Prostate gland (tissue), 2 donors: ENCODE data around the gene CHCHD1.
"Not testable (repeated sequence)": the region's sequence is repeated elsewhere in the genome, so short reads cannot be mapped to it uniquely, and the experiment has no call there.

Source experiments
- CTCF ChIP-seq, 4 experiments: fragments of 200-600 bp in 2 of 4; fragments of 450-650 bp in 2 of 4; sonication (generic) in 2 of 4; IDR thresholded peaks; 1 replicate in 3 of 4; 2 replicates in 1 of 4; pipeline ENCODE4 v1.5.1; 2016 to 2019; ENCODE audit warnings: antibody characterized with exemption in 4 of 4, mild to moderate bottlenecking in 2 of 4, moderate library complexity in 2 of 4
- POLR2A ChIP-seq: fragments of 450-650 bp; IDR thresholded peaks from one replicate; pipeline ENCODE4 v1.6.1; 2016; ENCODE audit warnings: antibody characterized with exemption, mild to moderate bottlenecking
- POLR2AphosphoS5 ChIP-seq: sonication (generic); formaldehyde crosslinking; IDR thresholded peaks from one replicate; pipeline ENCODE4 v1.6.1; 2017; ENCODE audit warnings: antibody characterized with exemption

GRCh38 chr10:73787031-73787800 is 5.4 kb downstream of the CHCHD1 start:
- not testable (repeated sequence) for TF ChIP-seq CTCF (IDR thresholded peaks at IDR 0.05); POLR2AphosphoS5; POLR2A
